ENCODE data around the gene PCDHB10. TPM values are rescaled to one million over a fixed set of nuclear protein-coding genes. Genes with fewer than 3 reads are reported as not detected.
A peak's percentile ranks its signal among the peaks of the same experiment; 100 is the strongest.
"Not testable (repeated sequence)": the region's sequence is repeated elsewhere in the genome, so short reads cannot be mapped to it uniquely, and the experiment has no call there.

The PCDHB10 gene
- total RNA-seq, 2 experiments from 2014 or later = not detected

DNA sequence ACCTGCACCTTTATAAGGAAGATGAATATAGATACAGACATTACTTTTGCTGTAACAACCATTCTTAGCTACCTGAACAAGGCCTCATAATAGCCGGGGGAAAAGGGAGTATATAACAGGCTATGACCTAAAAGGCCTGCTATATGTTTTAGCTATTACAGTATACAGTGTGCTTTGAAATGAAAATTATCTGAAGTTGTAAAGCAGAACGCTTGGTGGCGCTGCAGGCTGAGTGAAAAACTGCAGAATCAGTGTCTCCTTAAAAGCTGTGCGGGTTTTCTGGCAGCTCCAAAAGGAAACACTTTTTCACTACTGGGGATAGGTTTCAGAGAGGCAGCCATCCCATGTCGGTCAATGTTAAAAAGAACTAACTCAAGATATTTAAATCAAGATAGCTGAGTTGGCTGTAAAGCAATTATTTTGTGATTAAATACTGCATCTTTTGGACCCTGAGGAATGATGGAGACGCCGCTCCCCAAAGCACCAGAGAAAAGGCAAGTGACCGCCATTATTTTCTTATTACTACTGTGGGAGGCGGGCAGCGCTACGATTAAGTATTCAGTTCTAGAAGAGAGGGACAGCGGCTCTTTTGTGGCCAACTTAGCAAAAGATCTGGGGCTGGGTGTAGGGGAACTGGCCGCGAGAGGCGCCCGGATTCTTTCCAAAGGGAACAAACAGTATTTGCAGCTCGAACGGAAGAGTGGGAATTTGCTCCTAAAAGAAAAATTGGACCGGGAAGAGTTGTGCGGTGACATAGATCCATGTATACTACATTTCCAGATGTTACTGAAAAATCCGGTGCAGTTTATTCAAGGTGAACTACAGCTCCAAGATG, 36.4 kb upstream of the PCDHB10 start:
- POLR2A ChIA-PET = interaction anchor here (0.6 kb wide), 2 partner anchors 47 to 144 kb away, joined by 3 to 4 read pairs; no protein-coding TSS in a partner anchor
- Histone ChIP-seq H3K9me3 (ENCODE audit: low read length) (no peaks in the 10 kb centered on the region), H2AFZ (ENCODE audit: low read length) (no peak overlapping the region), H3K9me2 (ENCODE audit: insufficient read depth, low read length) (no peaks in the 10 kb centered on the region), H4K20me1 (ENCODE audit: insufficient read depth, low read length) (no peaks in the 10 kb centered on the region), H3K36me3 (ENCODE audit: insufficient read depth, low read length) (no peaks in the 10 kb centered on the region), H3K79me2 (ENCODE audit: insufficient read depth, low read depth, low read length) (no peaks in the 10 kb centered on the region), H3K4me2 (ENCODE audit: low read length) (no peak overlapping the region), H3K4me3 (ENCODE audit: low read depth, low read length, poor library complexity, severe bottlenecking) (no peak overlapping the region), H3K4me1 (ENCODE audit: insufficient read depth, low read length, poor library complexity, severe bottlenecking) (no peaks in the 10 kb centered on the region), H3K27ac (ENCODE audit: low read depth, low read length, poor library complexity, severe bottlenecking) (no peak overlapping the region)
- TF ChIP-seq EZH2phosphoT487 (IDR thresholded peaks at IDR 0.05; ENCODE audit: borderline replicate concordance, low read depth, low read length) = no peak
- TF ChIP-seq, protein P1, sequence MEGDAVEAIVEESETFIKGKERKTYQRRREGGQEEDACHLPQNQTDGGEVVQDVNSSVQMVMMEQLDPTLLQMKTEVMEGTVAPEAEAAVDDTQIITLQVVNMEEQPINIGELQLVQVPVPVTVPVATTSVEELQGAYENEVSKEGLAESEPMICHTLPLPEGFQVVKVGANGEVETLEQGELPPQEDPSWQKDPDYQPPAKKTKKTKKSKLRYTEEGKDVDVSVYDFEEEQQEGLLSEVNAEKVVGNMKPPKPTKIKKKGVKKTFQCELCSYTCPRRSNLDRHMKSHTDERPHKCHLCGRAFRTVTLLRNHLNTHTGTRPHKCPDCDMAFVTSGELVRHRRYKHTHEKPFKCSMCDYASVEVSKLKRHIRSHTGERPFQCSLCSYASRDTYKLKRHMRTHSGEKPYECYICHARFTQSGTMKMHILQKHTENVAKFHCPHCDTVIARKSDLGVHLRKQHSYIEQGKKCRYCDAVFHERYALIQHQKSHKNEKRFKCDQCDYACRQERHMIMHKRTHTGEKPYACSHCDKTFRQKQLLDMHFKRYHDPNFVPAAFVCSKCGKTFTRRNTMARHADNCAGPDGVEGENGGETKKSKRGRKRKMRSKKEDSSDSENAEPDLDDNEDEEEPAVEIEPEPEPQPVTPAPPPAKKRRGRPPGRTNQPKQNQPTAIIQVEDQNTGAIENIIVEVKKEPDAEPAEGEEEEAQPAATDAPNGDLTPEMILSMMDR (conservative IDR thresholded peaks at IDR 0.05; ENCODE audit: low read length) = peak; percentile 74
- DNase-seq (ENCODE audit: low spot score) = no peak
- intact Hi-C loops (cut with micrococcal nuclease; ENCODE audit: unreplicated experiment) = no loop called here
- CTCF ChIA-PET (ENCODE audit: unreplicated experiment) = no interaction called here
- no TSS peak for BruUV-seq (replicated peaks)

DNA sequence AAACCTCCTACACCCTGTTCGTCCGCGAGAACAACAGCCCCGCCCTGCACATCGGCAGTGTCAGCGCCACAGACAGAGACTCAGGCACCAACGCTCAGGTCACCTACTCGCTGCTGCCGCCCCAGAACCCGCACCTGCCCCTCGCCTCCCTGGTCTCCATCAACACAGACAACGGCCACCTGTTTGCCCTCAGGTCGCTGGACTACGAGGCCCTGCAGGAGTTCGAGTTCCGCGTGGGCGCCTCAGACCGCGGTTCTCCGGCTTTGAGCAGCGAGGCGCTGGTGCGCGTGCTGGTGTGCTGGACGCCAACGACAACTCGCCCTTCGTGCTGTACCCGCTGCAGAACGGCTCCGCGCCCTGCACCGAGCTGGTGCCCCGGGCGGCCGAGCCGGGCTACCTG, 34.8 kb upstream of the PCDHB10 start:
- H2AFZ ChIP-seq (ENCODE audit: low read length); H3K4me3 ChIP-seq (ENCODE audit: low read depth, low read length, poor library complexity, severe bottlenecking); DNase-seq (ENCODE audit: low spot score); H3K4me1 ChIP-seq (ENCODE audit: insufficient read depth, low read length, poor library complexity, severe bottlenecking); CTCF ChIA-PET (ENCODE audit: unreplicated experiment); H3K4me2 ChIP-seq (ENCODE audit: low read length); H3K9me2 ChIP-seq (ENCODE audit: insufficient read depth, low read length); intact Hi-C loops (cut with micrococcal nuclease; ENCODE audit: unreplicated experiment); H4K20me1 ChIP-seq (ENCODE audit: insufficient read depth, low read length); H3K9me3 ChIP-seq (ENCODE audit: low read length); H3K79me2 ChIP-seq (ENCODE audit: insufficient read depth, low read depth, low read length); H3K27ac ChIP-seq (ENCODE audit: low read depth, low read length, poor library complexity, severe bottlenecking); POLR2A ChIA-PET; H3K36me3 ChIP-seq (ENCODE audit: insufficient read depth, low read length); BruUV-seq (replicated peaks): not testable (repeated sequence)

DNA sequence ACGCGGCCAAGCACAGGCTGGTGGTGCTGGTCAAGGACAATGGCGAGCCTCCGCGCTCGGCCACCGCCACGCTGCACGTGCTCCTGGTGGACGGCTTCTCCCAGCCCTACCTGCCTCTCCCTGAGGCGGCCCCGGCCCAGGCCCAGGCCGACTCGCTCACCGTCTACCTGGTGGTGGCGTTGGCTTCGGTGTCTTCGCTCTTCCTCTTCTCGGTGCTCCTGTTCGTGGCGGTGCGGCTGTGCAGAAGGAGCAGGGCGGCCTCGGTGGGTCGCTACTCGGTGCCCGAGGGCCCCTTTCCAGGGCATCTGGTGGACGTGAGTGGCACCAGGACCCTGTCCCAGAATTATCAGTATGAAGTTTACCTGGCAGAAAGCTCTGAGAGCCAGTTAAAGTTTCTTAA, 34.3 kb upstream of the PCDHB10 start:
- H2AFZ ChIP-seq (ENCODE audit: low read length); POLR2A ChIA-PET; H3K4me2 ChIP-seq (ENCODE audit: low read length); H3K27ac ChIP-seq (ENCODE audit: low read depth, low read length, poor library complexity, severe bottlenecking); H4K20me1 ChIP-seq (ENCODE audit: insufficient read depth, low read length); H3K4me3 ChIP-seq (ENCODE audit: low read depth, low read length, poor library complexity, severe bottlenecking); H3K9me2 ChIP-seq (ENCODE audit: insufficient read depth, low read length); H3K4me1 ChIP-seq (ENCODE audit: insufficient read depth, low read length, poor library complexity, severe bottlenecking); H3K36me3 ChIP-seq (ENCODE audit: insufficient read depth, low read length); DNase-seq (ENCODE audit: low spot score); CTCF ChIA-PET (ENCODE audit: unreplicated experiment); H3K79me2 ChIP-seq (ENCODE audit: insufficient read depth, low read depth, low read length); BruUV-seq (replicated peaks); H3K9me3 ChIP-seq (ENCODE audit: low read length); intact Hi-C loops (cut with micrococcal nuclease; ENCODE audit: unreplicated experiment): not testable (repeated sequence)

Data from OCI-LY7 (cell line).